IMR-90 (cell line): ENCODE measurements around the gene RNF181. TPM values are rescaled to one million over a fixed set of nuclear protein-coding genes. Genes with fewer than 3 reads are reported as not detected.

Experiments used
- ATAC-seq: fragments of 200-7000 bp; cut with Tn5 transposase; 2 replicates; pipeline ENCODE4 v1.9.1; 2020; ENCODE audit warnings: low read depth, mild to moderate bottlenecking, moderate library complexity
- BruUV-seq: library from RNA; stranded (reverse); fragments of 400-500 nt; replicated peaks from 2 replicates; lab custom pipeline; 2021; lab: Mats Ljungman, UMichigan
- CTCF ChIA-PET: fragments of 300-600 bp; formaldehyde crosslinking; extraction: SDS; loops from one replicate; lab custom pipeline; 2021; ENCODE audit warnings: antibody characterized with exemption; lab: Yijun Ruan, JAX
- POLR2A ChIA-PET: fragments of 300-600 bp; sonication (Branson Sonifier 250); formaldehyde crosslinking; loops from one replicate; lab custom pipeline; 2022; ENCODE audit warnings: antibody characterized with exemption; ENCODE audit not compliant: unreplicated experiment; lab: Charles Lee
- DNase-seq: peaks from one replicate; pipeline ENCODE4 v3.0.0; 2013
- H2AFZ ChIP-seq: replicated peaks from 2 replicates; pipeline ENCODE3; 2013; ENCODE audit warnings: low read length, mild to moderate bottlenecking; ENCODE audit not compliant: poor library complexity
- H2AK5ac ChIP-seq: 2 replicates; pipeline ENCODE4 v1.6.1; 2013; ENCODE audit warnings: low read depth, low read length, inconsistent platforms
- H2AK9ac ChIP-seq: replicated peaks from 2 replicates; pipeline ENCODE3; 2013; ENCODE audit warnings: mild to moderate bottlenecking, low read depth, low read length, moderate library complexity; ENCODE audit not compliant: poor library complexity
- H2BK120ac ChIP-seq: 2 replicates; pipeline ENCODE4 v1.6.1; 2013; ENCODE audit warnings: low read depth, low read length, inconsistent platforms
- H2BK15ac ChIP-seq: 3 replicates; pipeline ENCODE4 v1.6.1; 2013; ENCODE audit warnings: low read depth, low read length, inconsistent platforms
- H2BK20ac ChIP-seq: 2 replicates; pipeline ENCODE4 v1.6.1; 2013; ENCODE audit warnings: low read depth, mild to moderate bottlenecking, inconsistent platforms, low read length, moderate library complexity
- H2BK5ac ChIP-seq: 2 replicates; pipeline ENCODE4 v1.6.1; 2013; ENCODE audit warnings: mild to moderate bottlenecking, low read depth, low read length, inconsistent platforms; ENCODE audit not compliant: poor library complexity, severe bottlenecking
- H3K14ac ChIP-seq: replicated peaks from 2 replicates; pipeline ENCODE4 v1.6.1; 2013; ENCODE audit warnings: low read depth, low read length, inconsistent platforms
- H3K18ac ChIP-seq: 2 replicates; pipeline ENCODE4 v1.6.1; 2013; ENCODE audit warnings: low read depth, low read length, control low read depth
- H3K23ac ChIP-seq: 2 replicates; pipeline ENCODE4 v1.6.1; 2013; ENCODE audit warnings: low read depth, low read length, inconsistent platforms
- H3K27ac ChIP-seq: 2 replicates; pipeline ENCODE4 v1.5.1; 2013; ENCODE audit warnings: mild to moderate bottlenecking, control low read depth, low read length; ENCODE audit not compliant: insufficient read depth
- H3K27me3 ChIP-seq: 2 replicates; pipeline ENCODE4 v1.6.1; 2013; ENCODE audit warnings: low read length; ENCODE audit not compliant: control insufficient read depth, insufficient read depth
- H3K36me3 ChIP-seq: 2 replicates; pipeline ENCODE4 v1.6.1; 2013; ENCODE audit warnings: low read length, mixed read lengths; ENCODE audit not compliant: control insufficient read depth, insufficient read depth
- H3K4ac ChIP-seq: 2 replicates; pipeline ENCODE4 v1.6.1; 2013; ENCODE audit warnings: low read depth, low read length, inconsistent platforms
- H3K4me1 ChIP-seq: 2 replicates; pipeline ENCODE4 v1.6.1; 2013; ENCODE audit warnings: low read length, mixed read lengths; ENCODE audit not compliant: control insufficient read depth, insufficient read depth
- H3K4me2 ChIP-seq: 2 replicates; pipeline ENCODE4 v1.6.1; 2013; ENCODE audit warnings: low read depth, mild to moderate bottlenecking, control low read depth, low read length, moderate library complexity
- H3K4me3 ChIP-seq: 2 replicates; pipeline ENCODE4 v1.5.1; 2013; ENCODE audit warnings: low read depth, mild to moderate bottlenecking, control low read depth, low read length, moderate library complexity; ENCODE audit not compliant: insufficient read depth
- H3K56ac ChIP-seq: 2 replicates; pipeline ENCODE4 v1.6.1; 2013; ENCODE audit warnings: low read length, inconsistent platforms; ENCODE audit not compliant: insufficient read depth; ENCODE audit errors: extremely low read depth
- H3K79me1 ChIP-seq, 2 experiments: 2 replicates each; pipeline ENCODE4 v1.6.1; 2013; ENCODE audit warnings: low read length in 2 of 2, inconsistent platforms in 1 of 2, low read depth in 1 of 2
- H3K9ac ChIP-seq: 2 replicates; pipeline ENCODE4 v1.6.1; 2013; ENCODE audit warnings: low read depth, low read length, control low read depth
- H3K9me1 ChIP-seq: 2 replicates; pipeline ENCODE4 v1.6.1; 2013; ENCODE audit warnings: low read length, inconsistent platforms; ENCODE audit not compliant: insufficient read depth
- H3K9me3 ChIP-seq: 2 replicates; pipeline ENCODE4 v1.6.1; 2013; ENCODE audit warnings: low read length; ENCODE audit not compliant: control insufficient read depth, insufficient read depth
- H4K20me1 ChIP-seq: 2 replicates; pipeline ENCODE4 v1.6.1; 2013; ENCODE audit warnings: low read length, inconsistent platforms; ENCODE audit not compliant: insufficient read depth
- H4K5ac ChIP-seq: 2 replicates; pipeline ENCODE4 v1.6.1; 2013; ENCODE audit warnings: mild to moderate bottlenecking, low read depth, low read length, control low read depth
- H4K8ac ChIP-seq, 2 experiments: 2 replicates each; pipeline ENCODE4 v1.6.1; 2013; ENCODE audit warnings: low read depth in 2 of 2, low read length in 2 of 2, control low read depth in 1 of 2, inconsistent platforms in 1 of 2
- H4K91ac ChIP-seq: 2 replicates; pipeline ENCODE4 v1.6.1; 2013; ENCODE audit warnings: low read depth, low read length, inconsistent platforms; ENCODE audit not compliant: insufficient read depth
- BHLHE40 ChIP-seq: fragments of 150-350 bp; IDR thresholded peaks from 2 replicates; pipeline ENCODE4 v1.6.1; 2016; ENCODE audit warnings: mild to moderate bottlenecking, low read depth, low read length
- CEBPB ChIP-seq: IDR thresholded peaks from 2 replicates; pipeline ENCODE4 v1.6.1; 2012; ENCODE audit warnings: low read depth, low read length, improper control_type of control experiment
- CHD1 ChIP-seq: IDR thresholded peaks from 2 replicates; pipeline ENCODE4 v1.6.1; 2012; ENCODE audit warnings: low read depth, low read length, improper control_type of control experiment
- CTCF ChIP-seq: conservative IDR thresholded peaks from 2 replicates; pipeline ENCODE4 v1.5.1; 2012; ENCODE audit warnings: mild to moderate bottlenecking, low read depth, low read length, improper control_type of control experiment
- FOS ChIP-seq: fragments of 150-350 bp; IDR thresholded peaks from 2 replicates; pipeline ENCODE4 v1.6.1; 2016; ENCODE audit warnings: low read depth, low read length
- MAFK ChIP-seq: IDR thresholded peaks from 2 replicates; pipeline ENCODE4 v1.6.1; 2012; ENCODE audit warnings: low read depth, low read length, improper control_type of control experiment
- MAZ ChIP-seq: IDR thresholded peaks from 2 replicates; pipeline ENCODE4 v1.6.1; 2012; ENCODE audit warnings: low read depth, mild to moderate bottlenecking, low read length, improper control_type of control experiment, moderate library complexity, borderline replicate concordance
- MXI1 ChIP-seq: IDR thresholded peaks from 2 replicates; pipeline ENCODE4 v1.6.1; 2012; ENCODE audit warnings: low read depth, mild to moderate bottlenecking, low read length, moderate library complexity, borderline replicate concordance
- NFE2L2 ChIP-seq: fragments of 150-350 bp; IDR thresholded peaks from 2 replicates; pipeline ENCODE4 v1.6.1; 2016; ENCODE audit warnings: low read depth, mild to moderate bottlenecking, low read length
- POLR2A ChIP-seq: IDR thresholded peaks from 2 replicates; pipeline ENCODE4 v1.6.1; 2012; ENCODE audit warnings: mild to moderate bottlenecking, low read depth, low read length
- RAD21 ChIP-seq: IDR thresholded peaks from 2 replicates; pipeline ENCODE4 v1.6.1; 2012; ENCODE audit warnings: low read length, improper control_type of control experiment
- RCOR1 ChIP-seq: IDR thresholded peaks from 2 replicates; pipeline ENCODE4 v1.6.1; 2012; ENCODE audit warnings: mild to moderate bottlenecking, low read length, improper control_type of control experiment; ENCODE audit not compliant: insufficient replicate concordance
- RFX5 ChIP-seq: IDR thresholded peaks from 2 replicates; pipeline ENCODE4 v1.8.0; 2012; ENCODE audit warnings: low read depth, mild to moderate bottlenecking, low read length, moderate library complexity
- SMC3 ChIP-seq: fragments of 150-350 bp; IDR thresholded peaks from 2 replicates; pipeline ENCODE4 v1.6.1; 2016; ENCODE audit warnings: low read depth, mild to moderate bottlenecking, antibody characterized with exemption, low read length, moderate library complexity
- USF2 ChIP-seq: fragments of 150-350 bp; IDR thresholded peaks from 2 replicates; pipeline ENCODE4 v1.6.1; 2017; ENCODE audit warnings: mild to moderate bottlenecking, antibody characterized with exemption, low read length, low read depth
- WGBS, 2 experiments: methylation state at CpG; one replicate each; pipeline versions ENCODE4 v1.1.5 to v1.1.7; 2013; ENCODE audit warnings: missing lambda C conversion rate in 2 of 2; ENCODE audit not compliant: insufficient read length in 1 of 2; ENCODE audit errors: extremely low coverage in 2 of 2; 5-methylcytosine and 5-hydroxymethylcytosine counted together
- dilution Hi-C: fragments of 300-500 bp; cut with HindIII; formaldehyde crosslinking; loops from one replicate; pipeline ENCODE4 v1.14.3; 2018; ENCODE audit warnings: low sequenced_read_pairs; ENCODE audit not compliant: unreplicated experiment
- in situ Hi-C: fragments of 300-500 bp; cut with MboI; formaldehyde crosslinking; loops from 3 replicates; pipeline ENCODE4 v1.14.3; 2019; ENCODE audit warnings: low sequenced_read_pairs, inconsistent platforms, mixed read lengths
- intact Hi-C: fragments of 100-400 bp; cut with micrococcal nuclease; formaldehyde crosslinking; loops from 2 replicates; pipeline ENCODE4 v1.10.0; 2022
- polyA plus RNA-seq, 3 experiments: library from polyadenylated mRNA; depleted of rRNA; stranded (reverse); fragments of >200 nt; gene quantifications; 2 replicates each; pipeline ENCODE4 v1.2.3, GENCODE V29; 2012; ENCODE audit warnings: low replicate concordance in 1 of 3
- total RNA-seq: library from RNA; depleted of rRNA; stranded (reverse); fragments of >200 nt; gene quantifications from 2 replicates; pipeline ENCODE4 v1.2.3, GENCODE V29; 2012
- TF ChIP-seq, protein P1 (sequence below): fragments of 150-350 bp; IDR thresholded peaks from 2 replicates; pipeline ENCODE4 v1.6.1; 2016; ENCODE audit warnings: low read depth, mild to moderate bottlenecking, low read length, moderate library complexity, borderline replicate concordance

Gene RNF181
- total and polyA plus RNA-seq, 2 of the 4 experiments (the other 2 are of a cell fraction): 438 to 498 TPM

GRCh38 chr2:85619617-85620016, 24.1 kb downstream of the RNF181 start:
- Histone ChIP-seq H3K9me3 (no peaks in the 10 kb centered on the region), H4K8ac (no peak overlapping the region), H3K9ac (no peak overlapping the region), H2BK5ac (no peak overlapping the region), H2BK15ac (no peak overlapping the region), H3K4me2 (no peak overlapping the region), H3K79me1 (peaks cover 22 to 28% of the 10 kb centered on the region in 2 experiments), H3K27me3 (no peaks in the 10 kb centered on the region), H3K9me1 (peaks cover 5% of the 10 kb centered on the region), H4K5ac (no peak overlapping the region), H2BK20ac (no peak overlapping the region), H2AFZ (no peak overlapping the region), H2BK120ac (no peak overlapping the region), H3K4me3 (no peak overlapping the region), H2AK9ac (no peak overlapping the region), H3K4ac (no peak overlapping the region), H3K14ac (no peak overlapping the region), H4K91ac (no peak overlapping the region), H4K20me1 (peaks cover 12% of the 10 kb centered on the region; the same call in 1 of the 2 replicates), H3K56ac (no peak overlapping the region), H3K27ac (no peak overlapping the region), H3K4me1 (peaks cover 2% of the 10 kb centered on the region; the same call in 1 of the 2 replicates), H2AK5ac (no peak overlapping the region), H3K18ac (no peak overlapping the region), H3K23ac (no peak overlapping the region), H3K36me3 (peaks cover 28% of the 10 kb centered on the region)
- in situ Hi-C loops: no loop called here
- ATAC-seq (no peak), DNase-seq (no peak)
- WGBS, 2 experiments: 100% methylated on average over 2 of the region's 6 CpGs; no CpG with 5 or more reads in 1 of the 2 experiments
- dilution Hi-C loops: no loop called here
- CTCF ChIA-PET: no interaction called here
- TF ChIP-seq SMC3: no peak
- TF ChIP-seq USF2: no peak
- no peak for TF ChIP-seq POLR2A
- no peak for TF ChIP-seq RFX5
- no peak for TF ChIP-seq BHLHE40
- TF ChIP-seq RAD21: no peak
- TF ChIP-seq, protein P1, sequence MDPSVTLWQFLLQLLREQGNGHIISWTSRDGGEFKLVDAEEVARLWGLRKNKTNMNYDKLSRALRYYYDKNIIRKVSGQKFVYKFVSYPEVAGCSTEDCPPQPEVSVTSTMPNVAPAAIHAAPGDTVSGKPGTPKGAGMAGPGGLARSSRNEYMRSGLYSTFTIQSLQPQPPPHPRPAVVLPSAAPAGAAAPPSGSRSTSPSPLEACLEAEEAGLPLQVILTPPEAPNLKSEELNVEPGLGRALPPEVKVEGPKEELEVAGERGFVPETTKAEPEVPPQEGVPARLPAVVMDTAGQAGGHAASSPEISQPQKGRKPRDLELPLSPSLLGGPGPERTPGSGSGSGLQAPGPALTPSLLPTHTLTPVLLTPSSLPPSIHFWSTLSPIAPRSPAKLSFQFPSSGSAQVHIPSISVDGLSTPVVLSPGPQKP: no peak
- TF ChIP-seq CEBPB: no peak
- TF ChIP-seq CTCF: no peak
- TF ChIP-seq MAZ: no peak
- TF ChIP-seq MXI1: no peak
- TF ChIP-seq FOS: no peak
- TF ChIP-seq RCOR1: no peak
- TF ChIP-seq NFE2L2: no peak
- TF ChIP-seq MAFK: no peak
- TF ChIP-seq CHD1: no peak
- intact Hi-C loops: no loop called here
- no TSS peak for BruUV-seq
- POLR2A ChIA-PET: interaction anchor here (0.6 kb wide), 1 partner anchor 63 kb away, joined by 3 read pairs; no protein-coding TSS in a partner anchor
